HG02642 (cell line): ENCODE data around the gene KCNQ4.

Experiments
- ATAC-seq: cut with Tn5 transposase; IDR thresholded peaks from one replicate; pipeline ENCODE4 v1.9.1; 2021; ENCODE audit warnings: mild to moderate bottlenecking; ENCODE audit not compliant: unreplicated experiment, poor library complexity

Gene KCNQ4

DNA sequence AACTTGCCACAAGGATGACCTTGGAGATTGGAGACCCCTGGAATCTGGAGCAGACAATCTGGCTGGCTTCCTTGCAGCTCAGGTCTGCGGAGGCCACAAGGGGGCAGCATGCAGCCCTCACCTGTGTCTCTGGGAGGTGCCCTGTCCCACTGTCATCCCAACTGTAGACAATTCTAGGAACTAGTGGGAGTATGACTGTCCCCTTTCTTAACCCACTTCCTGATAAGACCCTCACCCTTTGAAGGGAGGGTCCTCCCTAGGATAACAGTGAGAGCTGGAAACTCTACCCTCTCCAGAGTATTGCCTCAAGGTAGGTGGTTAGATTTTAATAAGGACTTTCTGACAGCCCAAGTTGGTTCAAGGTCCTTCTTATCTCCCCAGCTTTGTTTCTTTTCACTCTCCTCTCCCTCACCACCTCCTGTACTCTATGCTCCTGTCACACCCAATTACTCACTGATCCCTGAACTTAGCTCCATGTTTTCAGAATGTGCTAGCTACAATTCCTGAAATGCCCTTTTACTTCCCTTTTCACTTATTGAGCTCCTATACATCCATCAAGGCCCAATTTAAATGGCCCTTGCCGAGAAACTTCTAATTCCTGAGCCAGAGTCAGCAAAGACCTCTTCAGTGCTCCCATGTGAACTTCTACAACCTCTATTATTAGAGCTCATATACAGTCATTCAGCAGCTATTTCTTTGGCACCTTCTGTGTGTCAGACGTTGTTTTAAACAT is 9.2 kb upstream of the KCNQ4 start:
- no peak for ATAC-seq

GRCh38 chr1:40776236-40777072 is 7.1 kb upstream of the KCNQ4 start:
- no peak for ATAC-seq

DNA sequence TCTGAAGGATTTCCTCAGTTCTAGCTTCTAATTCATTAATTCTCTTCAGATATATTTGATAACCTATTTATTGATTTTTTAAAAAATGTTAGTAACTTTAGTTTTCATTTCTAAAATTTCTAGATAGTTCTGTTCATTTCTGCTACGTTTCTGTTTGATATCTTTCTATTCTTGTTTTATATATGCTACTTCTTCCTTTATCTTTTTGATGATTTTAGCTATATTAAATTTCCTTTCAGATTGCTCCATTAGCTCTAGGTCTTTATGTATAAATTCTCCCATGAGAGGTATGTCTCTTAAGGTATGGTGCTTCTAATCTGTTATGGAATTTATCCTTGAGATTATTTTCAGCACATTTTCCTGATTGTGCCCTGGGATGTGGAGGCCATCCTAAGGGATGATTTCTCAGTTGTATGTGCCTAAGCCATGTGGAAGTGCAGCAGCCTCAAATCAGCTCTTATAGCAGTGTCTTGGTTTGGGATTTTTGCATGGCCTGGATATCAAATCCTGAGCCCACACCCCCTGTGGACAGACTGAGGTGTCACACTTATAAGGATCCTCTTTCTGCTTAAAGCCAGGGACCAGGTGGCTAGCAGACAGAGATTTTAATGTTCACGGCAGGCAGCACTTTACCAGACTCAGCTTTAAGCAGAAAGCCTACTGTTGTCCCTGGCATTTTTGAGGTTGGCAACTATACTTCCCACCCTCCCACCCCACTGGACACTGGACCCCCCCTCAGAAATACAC is 6.2 kb upstream of the KCNQ4 start:
- no peak for ATAC-seq

GRCh38 chr1:40780678-40781607 is 2.6 kb upstream of the KCNQ4 start:
- no peak for ATAC-seq

DNA sequence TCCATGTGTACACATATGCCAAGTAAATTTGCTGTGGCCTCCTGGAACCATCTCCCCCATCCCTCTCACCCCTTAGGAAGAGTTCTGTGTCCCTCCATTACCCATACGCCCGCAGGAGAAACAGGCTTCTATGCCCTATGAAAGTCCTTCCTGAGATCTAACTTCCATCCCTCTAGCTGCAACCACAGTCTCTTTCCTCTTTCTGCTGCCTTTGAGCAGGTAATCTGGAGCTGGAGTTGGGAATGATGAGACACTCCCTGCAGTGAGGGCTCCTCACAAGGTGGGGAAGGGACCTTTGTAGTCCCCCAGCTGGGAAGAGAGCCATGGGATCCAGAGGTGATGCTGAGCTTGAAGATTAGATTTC is 2.0 kb upstream of the KCNQ4 start:
- no peak for ATAC-seq

GRCh38 chr1:40782371-40782956 is 1.1 kb upstream of the KCNQ4 start:
- ATAC-seq: no peak

DNA sequence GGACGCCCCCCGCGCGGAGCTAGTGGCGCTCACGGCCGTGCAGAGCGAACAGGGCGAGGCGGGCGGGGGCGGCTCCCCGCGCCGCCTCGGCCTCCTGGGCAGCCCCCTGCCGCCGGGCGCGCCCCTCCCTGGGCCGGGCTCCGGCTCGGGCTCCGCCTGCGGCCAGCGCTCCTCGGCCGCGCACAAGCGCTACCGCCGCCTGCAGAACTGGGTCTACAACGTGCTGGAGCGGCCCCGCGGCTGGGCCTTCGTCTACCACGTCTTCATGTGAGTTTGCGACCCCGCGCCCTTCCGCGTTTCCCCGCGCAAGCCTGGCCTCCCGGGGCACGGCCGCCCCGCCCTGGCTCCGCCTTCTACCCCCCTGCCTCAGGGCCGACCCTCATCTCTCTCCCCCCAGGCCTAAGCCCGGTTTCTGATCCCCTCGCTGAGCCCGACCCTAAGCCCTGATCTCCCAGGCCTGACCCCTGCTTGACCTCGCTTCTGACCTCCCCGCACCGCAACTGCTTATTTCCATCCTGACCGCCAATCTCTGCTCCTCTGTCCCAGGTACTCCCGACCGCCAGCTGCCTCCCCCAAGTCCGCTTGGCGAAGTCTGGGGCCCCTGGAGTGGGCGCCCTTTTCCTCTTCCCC is 669 bp downstream of the KCNQ4 start:
- ATAC-seq: no peak

DNA sequence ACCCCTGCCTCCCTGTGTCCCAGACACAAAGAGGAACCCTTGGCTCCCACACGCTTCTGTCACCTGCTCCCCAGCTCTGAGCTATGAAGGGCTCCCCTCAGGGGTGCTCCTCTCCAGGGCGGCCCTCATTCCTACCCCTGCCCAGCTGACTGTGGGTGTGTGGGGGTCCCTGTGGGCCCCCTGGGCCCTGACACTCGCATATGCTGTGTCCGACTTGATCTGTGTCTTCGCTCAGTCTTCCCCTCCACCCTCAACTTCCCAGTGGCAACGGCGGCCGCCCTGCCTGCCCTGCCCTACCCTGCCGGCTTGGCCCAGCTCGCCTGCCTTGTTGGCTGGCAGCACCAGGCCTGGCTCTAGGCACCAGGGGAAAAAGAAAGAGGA is 1.2 kb downstream of the KCNQ4 start:
- ATAC-seq: no peak

DNA sequence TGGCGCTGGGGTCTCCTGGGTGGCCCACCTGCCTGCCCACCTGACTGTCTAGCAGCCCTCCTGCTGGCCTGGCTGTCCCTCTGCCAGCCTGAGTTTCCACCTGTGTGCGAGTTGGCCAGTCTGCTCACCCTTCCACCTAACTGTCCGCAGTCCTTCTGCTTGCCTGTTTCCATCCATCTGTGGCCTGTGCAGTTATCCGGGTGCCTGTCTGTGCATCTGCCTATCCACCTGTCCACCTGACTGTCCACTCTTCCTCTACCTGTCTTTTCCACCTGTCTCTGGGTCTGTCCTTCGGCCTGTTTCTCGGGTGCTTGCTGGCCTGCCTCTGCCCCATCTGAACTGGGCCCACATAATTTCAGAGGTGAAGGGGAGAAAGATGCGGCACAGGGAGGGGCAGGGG is 1.9 kb downstream of the KCNQ4 start:
- no peak for ATAC-seq

DNA sequence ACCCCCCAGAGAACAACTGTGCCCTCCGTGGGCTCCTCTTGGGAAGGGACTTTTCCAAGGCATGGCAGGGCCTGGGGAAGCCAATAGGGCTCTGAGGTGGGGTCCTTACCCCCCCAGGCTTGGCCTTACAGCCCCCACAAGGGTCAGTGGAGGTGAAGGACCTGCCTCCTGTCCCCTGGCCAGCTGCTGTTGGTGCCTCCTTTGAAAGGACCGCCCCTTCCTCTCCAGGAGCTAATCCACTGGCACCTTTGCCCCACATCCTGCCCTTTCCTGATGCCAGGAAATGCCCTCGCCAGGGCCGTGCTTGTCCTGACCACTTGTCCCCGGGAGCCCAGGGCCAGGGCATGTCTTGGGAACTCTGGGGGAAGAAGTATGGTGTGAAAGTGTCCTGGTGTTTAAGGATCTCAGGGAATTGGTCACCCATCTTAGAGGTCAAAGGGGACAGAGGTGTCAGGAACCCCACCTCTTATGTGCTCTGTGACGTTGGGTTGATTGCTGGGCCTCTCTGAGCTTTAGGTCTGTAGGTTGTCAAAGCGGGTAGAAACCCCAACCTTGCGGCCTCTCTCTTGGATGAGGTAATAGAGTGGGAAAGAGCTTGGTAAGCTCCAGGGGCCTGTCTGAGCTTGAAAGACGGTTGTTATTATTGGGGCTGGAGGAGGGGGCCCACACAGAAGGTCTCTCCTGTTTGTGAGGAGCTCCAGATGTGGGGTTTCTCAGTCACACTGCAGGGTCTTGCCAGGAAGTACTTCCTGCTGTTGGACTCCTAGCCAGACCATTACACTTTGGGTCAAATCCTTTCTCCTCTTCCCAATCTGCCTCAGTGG is 2.8 kb downstream of the KCNQ4 start:
- ATAC-seq: no peak

DNA sequence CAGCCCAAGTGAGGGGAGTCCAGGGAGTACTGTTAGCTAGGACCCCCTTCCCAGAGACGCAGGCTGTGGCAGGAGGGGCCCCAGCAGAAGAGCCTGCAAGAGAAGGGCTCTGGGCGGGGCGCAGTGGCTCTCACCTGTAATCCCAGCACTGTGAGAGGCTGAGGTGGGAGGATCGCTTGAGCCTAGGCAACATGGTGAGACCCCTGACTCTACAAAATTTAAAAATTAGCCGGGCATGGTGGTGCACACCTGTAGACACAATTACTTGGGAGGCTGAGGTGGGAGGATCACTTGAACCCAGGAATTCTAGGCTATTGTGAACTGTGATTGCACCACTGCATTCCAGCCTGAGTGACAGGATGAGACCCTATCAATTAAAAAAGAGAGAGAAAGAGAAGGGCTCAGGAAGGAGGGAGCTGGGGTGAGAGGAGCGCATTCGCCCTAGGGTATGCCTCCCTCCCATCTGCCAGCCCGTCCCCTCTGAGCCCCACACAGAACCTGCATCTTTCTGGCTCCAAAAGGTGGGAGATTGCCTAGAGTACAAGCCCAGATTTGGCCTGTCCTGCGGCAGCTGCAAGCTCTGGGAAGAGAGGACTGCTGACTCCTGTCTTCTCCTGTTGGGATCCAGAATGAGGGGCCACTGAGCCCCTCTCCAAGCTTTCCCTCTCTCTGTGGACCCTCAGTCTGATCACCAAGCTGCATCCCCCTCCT is 3.6 kb downstream of the KCNQ4 start:
- ATAC-seq: no peak

DNA sequence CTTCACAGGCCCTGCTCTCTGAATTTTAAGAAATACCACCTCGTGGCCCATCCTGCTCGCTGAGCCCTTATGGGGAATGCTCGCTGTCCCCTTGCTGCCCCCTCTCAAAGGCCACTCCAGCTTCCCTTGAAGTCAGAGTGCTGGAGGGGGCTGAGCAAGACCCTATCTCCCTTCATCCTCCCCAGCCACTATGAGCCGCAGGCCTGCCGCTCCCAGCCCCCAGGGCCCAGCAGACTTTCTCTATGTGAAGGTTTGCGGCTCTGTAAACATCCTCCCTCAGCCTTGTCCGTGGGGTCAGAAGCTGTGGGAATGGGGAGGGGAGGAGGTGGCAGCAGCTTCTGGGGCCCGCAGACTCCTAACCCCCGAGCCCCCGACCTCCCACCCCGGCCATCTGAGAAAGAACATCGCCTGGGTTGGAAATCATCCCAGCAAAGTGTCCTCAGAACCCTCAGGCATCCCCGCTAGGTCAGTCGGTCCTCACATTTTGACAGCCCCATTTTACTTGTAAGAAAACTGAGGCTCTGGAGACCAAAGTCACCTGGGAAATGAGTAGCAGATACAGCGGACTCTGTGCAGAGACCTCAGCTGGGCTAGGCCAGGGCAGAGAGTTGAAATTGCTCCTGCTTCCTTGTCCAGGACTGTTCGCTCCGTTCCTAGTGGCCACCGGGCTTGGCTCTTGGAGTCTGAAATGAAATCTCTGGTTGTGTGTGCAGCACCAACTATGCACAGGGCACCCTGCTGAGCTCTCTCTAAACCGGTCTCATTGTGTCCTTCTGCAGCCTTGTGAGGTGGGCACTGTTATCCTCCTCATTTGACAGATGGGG is 4.4 kb downstream of the KCNQ4 start:
- ATAC-seq: no peak

DNA sequence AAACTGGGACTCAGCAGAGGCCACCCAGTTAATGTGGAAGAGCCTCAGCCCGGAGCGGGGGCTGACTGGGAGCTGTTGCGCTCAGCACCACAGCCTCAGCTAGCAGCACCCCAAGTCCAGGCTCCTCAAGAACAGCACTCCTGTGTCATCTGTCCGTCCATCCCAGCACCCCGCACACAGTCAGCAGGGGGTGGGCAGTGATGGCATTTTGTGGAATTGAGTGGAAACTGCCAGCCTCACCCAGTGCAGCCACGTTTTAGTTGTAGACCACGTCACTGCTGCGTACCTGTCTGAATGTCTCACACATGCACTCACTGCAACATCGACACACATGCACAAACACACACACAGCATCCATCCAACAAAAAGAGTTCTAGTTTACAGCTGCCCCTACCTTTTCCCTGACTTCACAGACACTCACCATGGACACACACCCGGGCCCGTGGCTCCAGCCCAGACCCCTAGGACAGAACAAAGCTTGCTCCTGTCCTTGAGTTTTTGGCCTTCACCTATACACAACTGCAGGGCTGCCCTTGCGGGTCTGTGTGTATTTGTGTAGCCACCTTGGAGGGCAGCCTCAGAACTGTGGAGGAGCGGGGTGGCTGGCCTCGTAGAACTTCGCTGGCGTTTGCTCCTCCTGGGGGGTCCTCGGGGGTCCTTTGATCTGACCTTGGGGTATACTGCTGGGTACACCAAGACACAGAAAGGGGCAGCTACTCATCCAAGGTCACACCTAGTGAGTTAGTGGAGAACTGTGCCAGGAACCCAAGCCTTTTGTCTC is 5.2 kb downstream of the KCNQ4 start:
- no peak for ATAC-seq

DNA sequence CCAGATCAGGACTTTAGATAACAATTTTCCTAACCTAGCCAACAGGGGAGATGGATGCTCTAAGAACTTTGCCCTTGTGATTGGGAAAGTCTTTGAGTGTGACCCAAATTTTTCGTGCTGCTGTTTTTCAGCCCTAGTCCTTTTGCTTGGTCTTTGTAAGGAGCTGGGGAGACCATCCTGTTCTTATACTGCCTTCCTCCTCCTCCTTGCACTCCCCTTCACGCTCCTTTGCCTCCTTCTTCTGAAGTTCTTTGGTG is 5.7 kb downstream of the KCNQ4 start:
- ATAC-seq: no peak

DNA sequence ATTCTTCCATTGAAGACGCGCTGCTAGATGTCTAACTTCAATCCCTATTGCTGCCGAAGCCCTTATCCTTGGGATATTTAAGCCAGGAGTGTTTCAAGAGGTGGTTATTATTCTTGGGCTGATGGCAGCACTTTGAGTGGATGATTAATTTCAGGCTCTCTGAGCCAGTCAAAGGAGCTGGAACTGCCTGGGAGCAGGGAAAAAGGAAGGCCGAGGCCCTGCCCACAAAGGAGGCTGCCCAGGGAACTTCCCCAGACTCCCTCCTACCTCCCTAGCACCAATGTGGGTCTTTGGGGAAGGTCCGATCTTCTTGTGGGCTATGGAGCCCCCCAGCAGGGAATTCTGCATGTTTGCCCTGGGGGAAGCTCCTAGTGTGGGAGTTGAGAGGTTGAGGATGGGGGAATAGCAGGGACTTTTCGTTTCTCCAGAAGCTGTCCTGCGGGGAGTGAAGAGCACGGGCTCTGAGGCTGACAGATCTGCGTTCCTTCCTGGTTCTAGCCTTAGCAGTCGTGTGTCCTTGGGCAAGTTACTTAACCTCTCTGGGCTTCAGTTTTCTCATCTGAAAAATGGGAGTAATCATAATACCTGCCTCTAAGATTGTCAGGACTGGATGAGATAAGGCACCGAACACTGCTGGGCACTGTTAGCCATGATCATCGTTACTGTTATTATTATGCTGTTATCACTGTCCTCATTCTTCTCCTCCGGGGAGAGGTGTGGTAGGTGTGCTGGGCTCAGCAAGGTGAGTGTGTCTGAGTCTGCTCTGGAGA is 6.3 kb downstream of the KCNQ4 start:
- ATAC-seq: no peak

GRCh38 chr1:40792036-40792435 is 8.4 kb downstream of the KCNQ4 start:
- ATAC-seq: no peak
